HEK293 (cell line): ENCODE results near the gene CHRNA10.
"Not testable (repeated sequence)": the region's sequence is repeated elsewhere in the genome, so short reads cannot be mapped to it uniquely, and the experiment has no call there.

ENCODE experiments used
- CTCF ChIP-seq: fragments of 450-650 bp; formaldehyde crosslinking; IDR thresholded peaks from 2 replicates; pipeline ENCODE4 v1.5.1; 2016; ENCODE audit warnings: missing biosample characterization, missing genetic modification characterization
- MEIS1 ChIP-seq: sonication (generic); formaldehyde crosslinking; IDR thresholded peaks from 2 replicates; pipeline ENCODE4 v1.8.1; 2022; ENCODE audit warnings: missing genetic modification reagents, mild to moderate bottlenecking, borderline replicate concordance
- ZBTB21 ChIP-seq: fragments of 450-650 bp; formaldehyde crosslinking; IDR thresholded peaks from 2 replicates; pipeline ENCODE4 v1.5.1; 2017; ENCODE audit warnings: missing biosample characterization, missing genetic modification characterization
- ZFP41 ChIP-seq: fragments of 450-650 bp; formaldehyde crosslinking; IDR thresholded peaks from 2 replicates; pipeline ENCODE4 v1.5.1; 2016; ENCODE audit warnings: missing biosample characterization, missing genetic modification characterization, borderline replicate concordance
- ZNF174 ChIP-seq: fragments of 450-650 bp; formaldehyde crosslinking; IDR thresholded peaks from 2 replicates; pipeline ENCODE4 v1.5.0; 2017; ENCODE audit warnings: missing biosample characterization, mild to moderate bottlenecking, missing genetic modification characterization
- ZNF214 ChIP-seq: fragments of 450-650 bp; formaldehyde crosslinking; IDR thresholded peaks from 2 replicates; pipeline ENCODE4 v1.5.1; 2017; ENCODE audit warnings: missing biosample characterization, mild to moderate bottlenecking, missing genetic modification characterization, borderline replicate concordance
- ZNF23 ChIP-seq: fragments of 450-650 bp; formaldehyde crosslinking; IDR thresholded peaks from 2 replicates; pipeline ENCODE4 v1.5.1; 2016; ENCODE audit warnings: missing biosample characterization, missing genetic modification characterization, borderline replicate concordance
- ZNF248 ChIP-seq: fragments of 450-650 bp; formaldehyde crosslinking; IDR thresholded peaks from 2 replicates; pipeline ENCODE4 v1.5.1; 2017; ENCODE audit warnings: missing biosample characterization, missing genetic modification characterization
- ZNF341 ChIP-seq: fragments of 450-650 bp; formaldehyde crosslinking; IDR thresholded peaks from 2 replicates; pipeline ENCODE4; 2016; ENCODE audit warnings: low read depth, missing biosample characterization, missing genetic modification characterization
- ZNF530 ChIP-seq: fragments of 450-650 bp; formaldehyde crosslinking; IDR thresholded peaks from 2 replicates; pipeline ENCODE4 v1.5.1; 2016; ENCODE audit warnings: low read depth, missing biosample characterization, missing genetic modification characterization
- ZNF670 ChIP-seq: fragments of 450-650 bp; formaldehyde crosslinking; IDR thresholded peaks from 2 replicates; pipeline ENCODE4 v1.5.1; 2016; ENCODE audit warnings: missing biosample characterization, missing genetic modification characterization, low read depth
- TF ChIP-seq, protein P1 (sequence below): fragments of 450-650 bp; formaldehyde crosslinking; IDR thresholded peaks from 2 replicates; pipeline ENCODE4 v1.5.1; 2016; ENCODE audit warnings: missing biosample characterization, missing genetic modification characterization, low read depth
- TF ChIP-seq, protein P2 (sequence below): fragments of 450-650 bp; formaldehyde crosslinking; IDR thresholded peaks from 2 replicates; pipeline ENCODE4 v1.5.1; 2016; ENCODE audit warnings: missing biosample characterization, missing genetic modification characterization
- TF ChIP-seq, protein P3 (sequence below): fragments of 450-650 bp; formaldehyde crosslinking; IDR thresholded peaks from 2 replicates; pipeline ENCODE4 v1.5.1; 2017; ENCODE audit warnings: missing biosample characterization, missing genetic modification characterization

DNA sequence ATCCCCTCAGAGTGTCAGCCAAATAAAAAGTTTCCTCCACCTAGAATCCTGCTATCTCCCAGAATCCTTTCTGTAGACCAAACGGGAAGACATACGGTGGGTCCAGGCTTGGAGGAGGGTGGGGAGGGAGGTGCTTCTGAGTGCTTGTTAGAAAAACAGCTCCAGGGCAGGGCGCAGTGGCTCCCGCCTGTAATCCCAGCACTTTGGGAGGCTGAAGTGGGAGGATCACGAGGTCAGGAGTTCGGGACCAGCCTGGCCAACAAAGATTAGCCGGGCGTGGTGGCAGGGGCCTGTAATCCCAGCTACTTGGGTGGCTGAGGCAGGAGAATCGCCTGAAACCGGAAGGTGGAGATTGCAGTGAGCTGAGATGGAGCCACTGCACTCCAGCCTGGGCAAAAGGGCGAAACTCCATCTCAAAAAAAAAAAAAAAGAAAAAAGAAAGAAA lies 28.1 kb downstream of the CHRNA10 start:
- TF ChIP-seq ZNF670 (tag by site-specific recombination); CTCF (tag by site-specific recombination); ZNF530; MEIS1; ZNF214 (tag by site-specific recombination); ZNF341 (tag by site-specific recombination); ZNF174; ZFP41 (tag by site-specific recombination); ZBTB21 (tag by site-specific recombination); ZNF248 (tag by site-specific recombination); ZNF23 (tag by site-specific recombination): not testable (repeated sequence)
- TF ChIP-seq, protein P1, sequence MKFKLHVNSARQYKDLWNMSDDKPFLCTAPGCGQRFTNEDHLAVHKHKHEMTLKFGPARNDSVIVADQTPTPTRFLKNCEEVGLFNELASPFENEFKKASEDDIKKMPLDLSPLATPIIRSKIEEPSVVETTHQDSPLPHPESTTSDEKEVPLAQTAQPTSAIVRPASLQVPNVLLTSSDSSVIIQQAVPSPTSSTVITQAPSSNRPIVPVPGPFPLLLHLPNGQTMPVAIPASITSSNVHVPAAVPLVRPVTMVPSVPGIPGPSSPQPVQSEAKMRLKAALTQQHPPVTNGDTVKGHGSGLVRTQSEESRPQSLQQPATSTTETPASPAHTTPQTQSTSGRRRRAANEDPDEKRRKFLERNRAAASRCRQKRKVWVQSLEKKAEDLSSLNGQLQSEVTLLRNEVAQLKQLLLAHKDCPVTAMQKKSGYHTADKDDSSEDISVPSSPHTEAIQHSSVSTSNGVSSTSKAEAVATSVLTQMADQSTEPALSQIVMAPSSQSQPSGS (tag by site-specific recombination) = not testable (repeated sequence)
- TF ChIP-seq, protein P2, sequence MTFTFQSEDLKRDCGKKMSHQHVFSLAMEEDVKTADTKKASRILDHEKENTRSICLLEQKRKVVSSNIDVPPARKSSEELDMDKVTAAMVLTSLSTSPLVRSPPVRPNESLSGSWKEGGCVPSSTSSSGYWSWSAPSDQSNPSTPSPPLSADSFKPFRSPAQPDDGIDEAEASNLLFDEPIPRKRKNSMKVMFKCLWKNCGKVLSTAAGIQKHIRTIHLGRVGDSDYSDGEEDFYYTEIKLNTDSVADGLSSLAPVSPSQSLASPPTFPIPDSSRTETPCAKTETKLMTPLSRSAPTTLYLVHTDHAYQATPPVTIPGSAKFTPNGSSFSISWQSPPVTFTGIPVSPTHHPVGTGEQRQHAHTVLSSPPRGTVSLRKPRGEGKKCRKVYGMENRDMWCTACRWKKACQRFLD (tag by site-specific recombination) = not testable (repeated sequence)
- TF ChIP-seq, protein P3, sequence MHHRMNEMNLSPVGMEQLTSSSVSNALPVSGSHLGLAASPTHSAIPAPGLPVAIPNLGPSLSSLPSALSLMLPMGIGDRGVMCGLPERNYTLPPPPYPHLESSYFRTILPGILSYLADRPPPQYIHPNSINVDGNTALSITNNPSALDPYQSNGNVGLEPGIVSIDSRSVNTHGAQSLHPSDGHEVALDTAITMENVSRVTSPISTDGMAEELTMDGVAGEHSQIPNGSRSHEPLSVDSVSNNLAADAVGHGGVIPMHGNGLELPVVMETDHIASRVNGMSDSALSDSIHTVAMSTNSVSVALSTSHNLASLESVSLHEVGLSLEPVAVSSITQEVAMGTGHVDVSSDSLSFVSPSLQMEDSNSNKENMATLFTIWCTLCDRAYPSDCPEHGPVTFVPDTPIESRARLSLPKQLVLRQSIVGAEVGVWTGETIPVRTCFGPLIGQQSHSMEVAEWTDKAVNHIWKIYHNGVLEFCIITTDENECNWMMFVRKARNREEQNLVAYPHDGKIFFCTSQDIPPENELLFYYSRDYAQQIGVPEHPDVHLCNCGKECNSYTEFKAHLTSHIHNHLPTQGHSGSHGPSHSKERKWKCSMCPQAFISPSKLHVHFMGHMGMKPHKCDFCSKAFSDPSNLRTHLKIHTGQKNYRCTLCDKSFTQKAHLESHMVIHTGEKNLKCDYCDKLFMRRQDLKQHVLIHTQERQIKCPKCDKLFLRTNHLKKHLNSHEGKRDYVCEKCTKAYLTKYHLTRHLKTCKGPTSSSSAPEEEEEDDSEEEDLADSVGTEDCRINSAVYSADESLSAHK = not testable (repeated sequence)
